Left lung (tissue), 10 donors: ENCODE data around the gene TFPI2. TPM values are rescaled to one million over a fixed set of nuclear protein-coding genes. Genes with fewer than 3 reads are reported as not detected.

Experiments
- ATAC-seq: fragments of 200-7000 bp; cut with Tn5 transposase; one replicate; pipeline ENCODE4 v1.9.1; 2020; ENCODE audit warnings: moderate library complexity
- DNase-seq, 4 donors: peaks; one replicate each; pipeline ENCODE4 v3.0.0-alpha.2; 2013 to 2020
- H3K27ac ChIP-seq, 2 donors: fragments of 200-600 bp; sonication (generic) in 1 of 2; one replicate each; pipeline versions ENCODE4 v1.5.0 to v1.8.0; 2020 to 2021
- H3K27me3 ChIP-seq, 2 donors: fragments of 200-600 bp; sonication (generic) in 1 of 2; one replicate each; pipeline versions ENCODE4 v1.5.0 to v1.8.0; 2020 to 2021
- H3K36me3 ChIP-seq, 2 donors: fragments of 200-600 bp; sonication (generic) in 1 of 2; one replicate each; pipeline versions ENCODE4 v1.5.0 to v1.8.0; 2020 to 2021
- H3K4me1 ChIP-seq, 2 donors: fragments of 200-600 bp; one replicate each; pipeline ENCODE4 v1.8.0; 2021
- H3K4me3 ChIP-seq, 2 donors: fragments of 200-600 bp; sonication (generic) in 1 of 2; one replicate each; pipeline versions ENCODE4 v1.5.0 to v1.8.0; 2020 to 2021; ENCODE audit warnings: mild to moderate bottlenecking in 1 of 2
- H3K9me3 ChIP-seq, 2 donors: fragments of 200-600 bp; sonication (generic) in 1 of 2; one replicate each; pipeline versions ENCODE4 v1.5.0 to v1.8.0; 2020 to 2021
- intact Hi-C, 2 donors: fragments of 100-400 bp; cut with DNase I; formaldehyde crosslinking; loops; one replicate each; pipeline versions ENCODE4 v1.11.2 to v1.14.2; 2022
- polyA plus RNA-seq, 6 donors: library from polyadenylated mRNA; unstranded; fragments of 120-200 nt; gene quantifications; one replicate each; pipeline ENCODE4 v1.2.1, GENCODE V29; 2013; ENCODE audit not compliant: insufficient read length in 6 of 6
- total RNA-seq, 2 donors: library from RNA; stranded (reverse); fragmentation: NEBNext Ultra II Directional; extraction: Animal tissue kit (Norgen Biotek cat#: 25700); gene quantifications; one replicate each; pipeline ENCODE4 v1.2.1, GENCODE V29; 2021
- TF ChIP-seq, protein P1 (sequence below), 2 donors: fragments of 200-600 bp; sonication (generic) in 1 of 2; IDR thresholded peaks; one replicate each; pipeline versions ENCODE4 v1.5.0 to v1.8.0; 2021; ENCODE audit warnings: antibody characterized with exemption in 2 of 2
- donor health status: DM: no; HTN: yes; CAD: no.
- donor health status: DM: no; HTN: no; CAD: no.

Gene TFPI2
- total and polyA plus RNA-seq, 8 donors: 2.8 to 15.9 (median 7.1) TPM

DNA sequence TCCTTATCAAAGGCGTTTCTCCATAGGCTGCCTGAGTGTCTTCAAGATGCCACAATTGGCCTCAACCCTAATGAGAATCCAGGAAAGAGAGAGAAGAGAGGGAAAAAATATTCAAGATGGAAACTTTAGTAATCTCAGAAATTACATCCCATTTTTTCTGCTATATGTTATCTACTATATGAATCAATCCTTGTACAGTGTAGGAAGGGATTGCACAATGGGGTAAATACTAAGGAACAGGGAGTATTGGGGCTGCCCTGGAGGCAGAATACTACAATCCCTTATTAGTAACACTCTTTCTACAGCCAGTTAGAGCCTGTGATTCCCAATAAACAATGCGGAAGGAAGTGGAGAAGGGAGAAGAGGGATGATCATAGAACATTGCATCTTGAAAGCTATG is 27.9 kb downstream of the TFPI2 start:
- Histone ChIP-seq H3K4me1 (no peaks in the 10 kb centered on the region), H3K36me3 (no peaks in the 10 kb centered on the region), H3K27me3 (no peaks in the 10 kb centered on the region), H3K27ac (no peak overlapping the region), H3K9me3 (no peaks in the 10 kb centered on the region), H3K4me3 (no peak overlapping the region)
- intact Hi-C loops: no loop called here
- ATAC-seq (no peak), DNase-seq (no peak)
- TF ChIP-seq, protein P1, sequence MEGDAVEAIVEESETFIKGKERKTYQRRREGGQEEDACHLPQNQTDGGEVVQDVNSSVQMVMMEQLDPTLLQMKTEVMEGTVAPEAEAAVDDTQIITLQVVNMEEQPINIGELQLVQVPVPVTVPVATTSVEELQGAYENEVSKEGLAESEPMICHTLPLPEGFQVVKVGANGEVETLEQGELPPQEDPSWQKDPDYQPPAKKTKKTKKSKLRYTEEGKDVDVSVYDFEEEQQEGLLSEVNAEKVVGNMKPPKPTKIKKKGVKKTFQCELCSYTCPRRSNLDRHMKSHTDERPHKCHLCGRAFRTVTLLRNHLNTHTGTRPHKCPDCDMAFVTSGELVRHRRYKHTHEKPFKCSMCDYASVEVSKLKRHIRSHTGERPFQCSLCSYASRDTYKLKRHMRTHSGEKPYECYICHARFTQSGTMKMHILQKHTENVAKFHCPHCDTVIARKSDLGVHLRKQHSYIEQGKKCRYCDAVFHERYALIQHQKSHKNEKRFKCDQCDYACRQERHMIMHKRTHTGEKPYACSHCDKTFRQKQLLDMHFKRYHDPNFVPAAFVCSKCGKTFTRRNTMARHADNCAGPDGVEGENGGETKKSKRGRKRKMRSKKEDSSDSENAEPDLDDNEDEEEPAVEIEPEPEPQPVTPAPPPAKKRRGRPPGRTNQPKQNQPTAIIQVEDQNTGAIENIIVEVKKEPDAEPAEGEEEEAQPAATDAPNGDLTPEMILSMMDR (IDR thresholded peaks at IDR 0.05): no peak

DNA sequence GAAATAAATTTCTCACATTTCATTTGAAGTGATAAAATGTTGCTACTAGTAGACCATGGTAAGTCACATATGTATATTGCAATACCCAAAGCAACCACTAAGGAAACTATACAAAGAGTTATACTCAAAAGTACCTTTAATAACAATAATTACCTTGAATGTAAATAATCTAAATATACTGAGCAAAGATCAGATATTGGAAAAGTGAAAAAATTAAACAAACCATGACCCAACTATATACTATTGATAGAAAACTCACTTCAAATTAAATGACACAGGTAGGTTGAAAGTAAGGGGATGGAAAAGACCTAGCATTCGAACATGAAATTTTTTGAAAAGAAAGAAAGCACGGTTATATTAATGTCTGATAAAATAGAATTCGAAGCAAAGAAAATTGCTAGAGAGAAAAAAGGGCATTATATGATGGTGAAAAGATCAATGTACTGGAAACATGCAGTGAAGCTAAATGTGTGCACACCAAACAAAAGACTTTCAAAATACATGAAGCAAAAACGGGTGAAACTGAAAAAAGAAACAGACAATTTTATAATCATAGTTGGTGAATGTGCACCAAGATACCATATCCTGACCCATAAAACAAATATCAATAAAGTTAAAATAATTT is 29.1 kb downstream of the TFPI2 start:
- Histone ChIP-seq H3K36me3 (no peaks in the 10 kb centered on the region), H3K9me3 (no peaks in the 10 kb centered on the region), H3K27me3 (no peaks in the 10 kb centered on the region), H3K4me1 (no peaks in the 10 kb centered on the region), H3K4me3 (no peak overlapping the region), H3K27ac (no peak overlapping the region)
- ATAC-seq: no peak
- DNase-seq: no peak
- TF ChIP-seq, protein P1 (IDR thresholded peaks at IDR 0.05): no peak
- intact Hi-C loops: no loop called here

DNA sequence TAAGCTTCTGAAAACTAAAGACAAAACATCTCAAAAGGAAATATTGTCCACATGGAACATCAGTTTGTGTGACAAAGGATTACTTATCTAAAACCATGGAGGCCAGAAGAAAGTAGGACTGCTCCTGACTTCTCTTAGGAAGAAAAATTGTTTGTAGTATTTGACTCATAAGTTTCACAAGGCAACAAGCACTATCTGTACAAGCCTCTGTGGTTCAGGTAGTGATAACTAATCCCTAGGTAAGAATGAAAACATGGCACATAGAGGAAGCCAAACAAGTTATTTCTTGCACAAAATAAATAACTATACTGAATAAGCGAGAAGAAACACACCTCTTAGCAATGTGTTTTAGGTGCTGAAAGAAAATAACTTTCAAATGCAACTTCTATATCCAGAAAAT is 30.3 kb downstream of the TFPI2 start:
- DNase-seq (no peak), ATAC-seq (no peak)
- Histone ChIP-seq H3K27ac (no peak overlapping the region), H3K4me3 (no peak overlapping the region), H3K36me3 (no peaks in the 10 kb centered on the region), H3K9me3 (no peaks in the 10 kb centered on the region), H3K4me1 (no peaks in the 10 kb centered on the region), H3K27me3 (no peaks in the 10 kb centered on the region)
- intact Hi-C loops: no loop called here
- TF ChIP-seq, protein P1 (IDR thresholded peaks at IDR 0.05): no peak

DNA sequence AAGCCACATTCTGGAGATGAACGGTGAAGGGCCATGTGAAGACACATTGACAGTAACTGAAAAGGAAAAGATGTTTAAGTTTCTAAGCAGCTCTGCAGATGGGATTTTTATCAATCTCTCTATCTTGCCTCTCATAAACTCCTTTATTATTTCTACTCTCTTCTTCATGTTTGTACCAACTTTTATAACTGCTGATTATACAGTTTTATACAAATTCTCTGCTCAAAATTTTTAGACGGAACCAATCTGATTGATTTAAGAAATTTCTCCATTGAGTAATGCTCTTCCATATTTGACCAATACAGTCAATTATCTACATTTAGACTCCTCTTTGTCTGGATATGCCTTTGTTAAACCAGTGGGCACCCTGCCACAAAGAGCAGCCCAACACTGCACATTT is 31.7 kb downstream of the TFPI2 start:
- no peaks in the 10 kb centered on the region for H3K4me1 ChIP-seq
- TF ChIP-seq, protein P1 (IDR thresholded peaks at IDR 0.05): no peak
- DNase-seq: no peak

DNA sequence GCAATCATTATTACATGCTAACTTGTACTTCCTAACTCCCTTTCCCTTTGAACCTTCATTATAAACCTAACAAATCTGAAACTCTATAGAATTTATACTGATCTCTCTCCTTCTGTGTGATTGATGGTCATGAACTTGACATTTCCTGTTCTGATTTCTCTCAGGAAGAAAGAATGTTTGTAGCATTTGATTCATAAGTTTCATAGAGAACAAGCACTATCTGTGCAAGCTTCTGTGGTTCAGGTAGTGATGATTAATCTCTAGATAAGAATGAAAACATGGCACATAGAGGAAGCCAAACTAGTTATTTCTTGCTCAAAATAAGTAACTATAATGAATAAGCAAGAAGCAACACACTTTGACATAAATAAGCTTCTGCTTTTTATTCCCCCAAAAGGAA is 34.2 kb downstream of the TFPI2 start:
- Histone ChIP-seq H3K27ac (no peak overlapping the region), H3K4me1 (no peaks in the 10 kb centered on the region), H3K36me3 (no peaks in the 10 kb centered on the region), H3K9me3 (no peaks in the 10 kb centered on the region), H3K27me3 (no peaks in the 10 kb centered on the region), H3K4me3 (no peak overlapping the region)
- intact Hi-C loops: no loop called here
- DNase-seq: no peak
- TF ChIP-seq, protein P1 (IDR thresholded peaks at IDR 0.05): no peak
- no peak for ATAC-seq

More for the DNA sequence above, 31.7 kb downstream of the TFPI2 start:
- Histone ChIP-seq H3K27ac (no peak overlapping the region), H3K4me3 (no peak overlapping the region), H3K36me3 (no peaks in the 10 kb centered on the region), H3K27me3 (no peaks in the 10 kb centered on the region), H3K9me3 (no peaks in the 10 kb centered on the region)
- ATAC-seq: no peak
- intact Hi-C loops: no loop called here
